Measurements from ENCODE around the gene CLDN34. TPM values are rescaled to one million over a fixed set of nuclear protein-coding genes. Genes with fewer than 3 reads are reported as not detected.

Gene CLDN34
- total RNA-seq, 3 donors from 2014 or later, result 0.49 TPM; not detected in 2

DNA sequence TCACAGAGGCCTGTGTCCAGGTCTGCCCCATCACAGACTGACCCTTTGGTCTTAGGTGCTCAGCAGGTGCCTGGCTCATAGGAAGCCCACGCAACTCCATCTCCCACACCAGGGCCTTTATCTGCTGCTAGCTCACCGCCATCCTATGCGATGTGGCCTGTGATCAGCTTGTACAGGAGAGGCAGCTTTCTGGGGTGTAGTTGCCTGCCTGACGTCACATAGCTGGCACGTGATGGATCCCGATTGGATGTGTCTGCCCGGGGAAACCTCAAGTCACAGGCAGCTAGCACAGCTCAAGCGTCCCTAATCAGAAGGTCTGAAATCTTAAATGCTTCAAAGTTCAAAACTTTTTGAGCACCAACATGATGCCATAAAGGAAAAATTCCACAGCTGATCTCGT, 41.2 kb upstream of the CLDN34 start:
- no peaks in the 10 kb centered on the region for H3K4me1 ChIP-seq (ENCODE audit: low read depth)
- ATAC-seq (no peak), DNase-seq (no peak)
- intact Hi-C loops (cut with DNase I, micrococcal nuclease), result no loop called here
- H3K9me3 ChIP-seq, result no peaks in the 10 kb centered on the region
- no peak overlapping the region for H3K4me3 ChIP-seq
- no peaks in the 10 kb centered on the region for H3K36me3 ChIP-seq (ENCODE audit: low read depth)
- TF ChIP-seq, protein P1, sequence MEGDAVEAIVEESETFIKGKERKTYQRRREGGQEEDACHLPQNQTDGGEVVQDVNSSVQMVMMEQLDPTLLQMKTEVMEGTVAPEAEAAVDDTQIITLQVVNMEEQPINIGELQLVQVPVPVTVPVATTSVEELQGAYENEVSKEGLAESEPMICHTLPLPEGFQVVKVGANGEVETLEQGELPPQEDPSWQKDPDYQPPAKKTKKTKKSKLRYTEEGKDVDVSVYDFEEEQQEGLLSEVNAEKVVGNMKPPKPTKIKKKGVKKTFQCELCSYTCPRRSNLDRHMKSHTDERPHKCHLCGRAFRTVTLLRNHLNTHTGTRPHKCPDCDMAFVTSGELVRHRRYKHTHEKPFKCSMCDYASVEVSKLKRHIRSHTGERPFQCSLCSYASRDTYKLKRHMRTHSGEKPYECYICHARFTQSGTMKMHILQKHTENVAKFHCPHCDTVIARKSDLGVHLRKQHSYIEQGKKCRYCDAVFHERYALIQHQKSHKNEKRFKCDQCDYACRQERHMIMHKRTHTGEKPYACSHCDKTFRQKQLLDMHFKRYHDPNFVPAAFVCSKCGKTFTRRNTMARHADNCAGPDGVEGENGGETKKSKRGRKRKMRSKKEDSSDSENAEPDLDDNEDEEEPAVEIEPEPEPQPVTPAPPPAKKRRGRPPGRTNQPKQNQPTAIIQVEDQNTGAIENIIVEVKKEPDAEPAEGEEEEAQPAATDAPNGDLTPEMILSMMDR (IDR thresholded peaks at IDR 0.05), result no peak

DNA sequence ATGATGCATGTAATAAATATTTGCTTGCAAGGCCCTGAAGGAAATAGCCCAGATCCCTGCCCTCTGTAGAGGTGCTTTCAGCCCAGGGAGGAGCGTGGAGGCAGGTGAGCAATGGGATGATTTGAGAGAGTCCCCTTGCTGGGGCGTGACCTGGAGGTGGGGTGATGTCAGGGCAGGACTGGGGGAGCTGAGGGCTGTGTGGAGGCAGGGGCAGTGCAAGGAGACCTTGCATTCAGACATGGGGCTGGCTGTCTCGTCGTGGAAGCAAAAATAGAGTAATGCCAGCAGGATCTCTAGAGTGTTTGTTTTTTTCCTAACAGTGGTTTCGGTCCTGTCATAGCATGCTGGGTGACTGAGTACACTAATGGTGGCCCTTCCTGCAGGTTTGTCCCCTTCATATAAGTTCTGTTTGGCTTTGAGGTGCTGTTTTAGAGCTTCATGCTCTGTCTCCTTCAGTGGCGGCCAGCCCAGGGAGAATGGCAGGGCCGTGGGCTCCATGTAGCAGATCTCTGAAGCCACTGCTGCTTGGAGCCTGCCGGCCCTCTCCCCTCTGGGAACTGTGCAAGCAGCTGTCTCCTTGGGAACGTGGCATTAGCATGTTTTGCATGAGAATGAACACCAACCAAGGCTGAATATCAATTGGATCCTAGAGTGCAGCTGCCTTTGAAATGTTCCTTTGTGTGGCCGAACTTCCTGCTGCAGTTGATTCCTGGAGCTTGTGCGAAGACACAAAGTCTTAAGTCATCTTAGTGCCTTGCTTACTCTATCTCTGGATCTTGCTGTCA, 39.3 kb upstream of the CLDN34 start:
- intact Hi-C loops (cut with DNase I, micrococcal nuclease), result no loop called here
- Histone ChIP-seq H3K9me3 (no peaks in the 10 kb centered on the region), H3K36me3 (ENCODE audit: low read depth) (no peaks in the 10 kb centered on the region), H3K4me1 (ENCODE audit: low read depth) (no peaks in the 10 kb centered on the region), H3K4me3 (no peak overlapping the region)
- ATAC-seq, result no peak
- TF ChIP-seq, protein P1 (IDR thresholded peaks at IDR 0.05), result no peak
- DNase-seq, result no peak

DNA sequence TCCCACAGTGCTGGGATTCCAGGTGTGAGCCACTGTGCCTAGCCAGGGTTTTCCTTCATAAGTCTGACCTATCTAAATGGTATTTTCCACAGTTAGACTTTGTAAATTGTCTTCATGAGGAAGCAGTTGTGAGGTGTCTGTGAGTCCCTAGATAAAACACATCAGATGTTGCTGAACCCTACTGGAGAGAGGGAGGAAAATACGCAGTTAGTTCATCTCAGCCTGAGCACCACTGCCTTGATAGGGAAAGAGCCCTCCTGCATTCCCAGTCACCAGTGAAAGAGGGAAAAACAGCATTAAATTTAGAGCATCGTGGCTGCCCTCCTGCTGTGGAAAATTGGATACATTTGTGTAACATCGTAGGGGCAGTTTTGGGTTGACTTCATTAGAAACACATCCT, 31.7 kb upstream of the CLDN34 start:
- no peaks in the 10 kb centered on the region for H3K36me3 ChIP-seq (ENCODE audit: low read depth)
- no peaks in the 10 kb centered on the region for H3K4me1 ChIP-seq (ENCODE audit: low read depth)
- intact Hi-C loops (cut with DNase I, micrococcal nuclease), result no loop called here
- DNase-seq, result no peak
- TF ChIP-seq, protein P1 (IDR thresholded peaks at IDR 0.05), result no peak
- ATAC-seq, result no peak
- H3K4me3 ChIP-seq, result no peak overlapping the region
- H3K9me3 ChIP-seq, result no peaks in the 10 kb centered on the region

DNA sequence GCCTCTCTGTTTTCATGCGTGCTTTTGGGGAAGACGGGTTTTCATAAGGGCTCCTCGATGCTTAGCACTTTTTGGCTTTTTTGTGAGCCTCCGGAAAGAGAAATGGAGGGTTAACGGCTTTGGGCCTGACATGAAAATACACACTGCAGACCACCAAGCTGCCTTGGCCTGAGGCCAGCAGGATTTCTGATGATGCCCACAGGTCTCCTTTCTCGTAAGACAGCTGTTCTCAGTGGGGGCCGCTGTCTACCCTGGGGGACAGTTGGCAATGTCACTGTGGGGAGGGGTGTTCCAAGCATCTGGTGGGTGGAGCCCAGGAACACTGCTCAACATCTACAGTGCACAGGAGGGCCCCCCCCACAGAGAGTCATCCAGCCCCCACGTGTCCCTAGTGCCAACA, 29.4 kb upstream of the CLDN34 start:
- TF ChIP-seq, protein P1 (IDR thresholded peaks at IDR 0.05), result no peak
- H3K4me1 ChIP-seq (ENCODE audit: low read depth), result no peaks in the 10 kb centered on the region
- no peaks in the 10 kb centered on the region for H3K36me3 ChIP-seq (ENCODE audit: low read depth)
- no peak overlapping the region for H3K4me3 ChIP-seq
- no peaks in the 10 kb centered on the region for H3K9me3 ChIP-seq
- ATAC-seq (no peak), DNase-seq (no peak)
- intact Hi-C loops (cut with DNase I, micrococcal nuclease), result no loop called here

GRCh38 chrX:9938516-9938915, 28.6 kb upstream of the CLDN34 start:
- TF ChIP-seq, protein P1 (IDR thresholded peaks at IDR 0.05), result no peak
- DNase-seq (no peak), ATAC-seq (no peak)
- intact Hi-C loops (cut with DNase I, micrococcal nuclease), result no loop called here
- no peaks in the 10 kb centered on the region for H3K9me3 ChIP-seq
- no peaks in the 10 kb centered on the region for H3K36me3 ChIP-seq (ENCODE audit: low read depth)
- H3K4me3 ChIP-seq, result no peak overlapping the region
- no peaks in the 10 kb centered on the region for H3K4me1 ChIP-seq (ENCODE audit: low read depth)

Measured in mucosa of descending colon (tissue), 3 donors.